M059J (cell line): Measurements from ENCODE around the gene KIF4A. TPM values are rescaled to one million over a fixed set of nuclear protein-coding genes. Genes with fewer than 3 reads are reported as not detected.
"Not testable (repeated sequence)": the region's sequence is repeated elsewhere in the genome, so short reads cannot be mapped to it uniquely, and the experiment has no call there.

Experiments used
- DNase-seq: peaks from one replicate; pipeline ENCODE4 v3.0.0-alpha.2; 2012; ENCODE audit warnings: low read depth
- total RNA-seq: library from RNA; depleted of rRNA; stranded (reverse); fragments of >200 nt; shearing (Covaris generic); gene quantifications from 2 replicates; pipeline ENCODE4 v1.2.3, GENCODE V29; 2014; rRNA removed

KIF4A gene
- total RNA-seq: 42.8 and 89.1 TPM in 2 replicates

DNA sequence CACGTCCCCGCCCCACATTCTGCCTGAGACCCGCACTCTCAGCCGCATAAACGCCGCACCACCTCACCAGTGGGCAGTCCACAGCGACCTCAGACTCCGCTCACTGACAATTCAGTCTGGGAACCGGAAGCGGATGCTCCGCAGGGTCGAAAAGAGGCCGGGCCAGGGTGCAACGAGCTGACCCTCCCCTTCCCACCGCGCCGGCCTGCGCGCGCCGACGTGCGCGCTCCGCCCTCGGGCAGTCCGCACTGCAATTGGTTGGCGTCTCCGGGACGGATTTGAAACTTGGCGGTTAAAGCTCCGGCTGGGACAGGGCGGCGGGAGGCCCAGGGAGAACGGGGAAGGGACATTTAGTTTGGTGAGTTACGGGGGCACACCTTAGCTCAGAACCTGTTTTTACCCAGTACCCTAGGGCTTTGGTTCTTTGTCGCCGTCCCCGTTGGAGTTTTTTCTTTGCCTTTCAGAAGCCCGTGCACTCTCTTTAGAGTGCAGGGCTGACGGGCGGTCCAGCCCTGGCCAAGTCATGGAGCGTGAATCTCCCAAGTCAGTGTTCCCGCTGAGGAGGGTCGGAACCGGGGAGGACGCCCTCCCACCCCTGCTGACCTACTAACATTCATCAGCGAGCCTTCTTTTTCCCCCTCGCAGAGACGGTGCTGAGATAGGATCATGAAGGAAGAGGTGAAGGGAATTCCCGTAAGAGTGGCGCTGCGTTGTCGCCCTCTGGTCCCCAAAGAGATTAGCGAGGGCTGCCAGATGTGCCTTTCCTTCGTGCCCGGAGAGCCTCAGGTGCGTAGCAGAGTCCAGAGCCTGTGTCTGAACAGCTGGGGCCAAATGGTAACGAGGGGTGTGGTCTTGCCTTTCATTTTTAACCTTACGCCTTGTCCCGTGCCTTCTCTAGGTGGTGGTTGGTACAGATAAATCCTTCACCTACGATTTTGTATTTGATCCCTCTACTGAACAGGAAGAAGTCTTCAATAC lies at the start of gene KIF4A, which contains the start of gene PDZD11:
TSS of gene KIF4A (plus strand) at position 312 of the 978 bp plus-strand sequence. CDS start at position 667, 355 bp downstream.
TSS of gene PDZD11 (minus strand) at position 135 of the 978 bp plus-strand sequence. CDS start 586 bp downstream, outside the sequence.
- DNase-seq: peak; percentile 92

DNA sequence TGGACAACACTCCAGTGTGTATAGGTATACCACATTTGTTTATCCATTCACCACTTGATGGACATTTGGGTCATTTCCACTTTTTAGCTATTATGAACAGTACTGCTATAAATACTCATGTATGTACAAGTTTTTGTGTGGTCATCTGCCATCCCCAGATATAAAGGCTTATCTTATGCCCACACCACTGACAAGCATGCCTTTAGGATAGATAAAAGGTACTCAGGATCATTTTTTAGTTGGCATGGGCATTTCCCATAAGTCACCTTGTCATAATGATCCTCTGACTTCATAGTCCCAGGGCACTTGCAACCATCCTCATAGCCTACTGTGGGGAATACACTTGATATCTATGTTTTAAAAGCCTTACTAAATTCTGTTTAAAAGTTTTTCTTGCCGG lies 49.2 kb upstream of the KIF4A start:
- DNase-seq: no peak

GRCh38 chrX:70241501-70241900 lies 48.4 kb upstream of the KIF4A start:
- no peak for DNase-seq

GRCh38 chrX:70243601-70244000 lies 46.3 kb upstream of the KIF4A start:
- peak; percentile 48 for DNase-seq

- DNase-seq: no peak
Observed at GRCh38 chrX:70244881-70245280, 45.0 kb upstream of the KIF4A start.

GRCh38 chrX:70247252-70247651 lies 42.7 kb upstream of the KIF4A start:
- DNase-seq: no peak

- no peak for DNase-seq
Observed at GRCh38 chrX:70252491-70252890, 37.4 kb upstream of the KIF4A start.

DNA sequence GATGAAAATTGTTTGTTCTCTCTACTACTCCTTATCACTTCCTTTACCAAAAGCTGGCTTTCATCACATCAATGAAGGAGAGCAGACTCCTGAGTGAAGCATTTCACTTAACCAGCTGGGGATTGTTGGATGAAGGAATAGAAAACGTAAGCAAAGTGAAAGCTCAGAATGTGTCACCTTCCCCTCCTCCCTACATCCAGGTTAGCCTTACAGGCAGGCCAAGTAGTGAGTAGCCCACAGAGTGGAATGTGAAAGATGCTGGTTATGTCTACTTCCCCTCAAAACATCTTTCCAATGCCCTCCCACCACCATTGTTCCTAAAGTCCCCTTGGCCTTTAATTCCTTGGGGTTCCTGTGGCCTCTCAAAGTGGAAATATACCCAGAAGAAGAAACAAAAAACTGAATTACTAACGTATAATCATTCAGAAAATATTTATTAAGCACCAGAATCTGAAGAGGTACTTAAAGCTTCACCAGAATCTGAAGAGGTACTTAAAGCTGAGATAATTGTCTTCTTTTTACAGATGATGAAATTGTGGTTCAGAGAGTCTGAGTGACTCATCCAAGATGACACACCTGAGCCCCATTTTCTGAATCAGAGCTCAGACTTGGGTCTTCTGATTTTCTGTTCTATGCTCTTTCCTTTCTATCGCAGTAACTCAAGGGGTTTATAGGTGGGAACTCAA lies 36.4 kb upstream of the KIF4A start:
- peak; percentile 70 for DNase-seq

- peak; percentile 70 for DNase-seq
Observed at GRCh38 chrX:70254063-70254400, 35.9 kb upstream of the KIF4A start.

DNA sequence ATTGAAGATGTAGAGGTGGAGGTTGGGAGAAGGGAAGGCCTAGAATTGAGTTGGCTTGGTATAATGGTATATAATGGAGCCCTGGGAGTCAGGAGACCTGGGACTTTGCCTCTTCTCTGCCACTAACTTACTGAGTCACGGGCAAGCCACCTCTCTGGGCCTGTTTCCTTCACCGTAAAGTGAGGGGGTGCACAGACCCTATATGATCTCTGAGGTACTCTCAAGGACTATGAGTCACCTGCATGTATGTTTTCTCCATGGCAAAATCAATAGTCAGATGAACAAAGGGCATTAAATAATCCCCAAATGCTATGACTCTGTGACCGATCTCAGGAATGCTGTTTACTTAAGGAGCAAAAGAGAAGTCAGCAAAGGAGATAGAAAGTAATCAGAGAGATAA lies 35.0 kb upstream of the KIF4A start:
- no peak for DNase-seq

DNA sequence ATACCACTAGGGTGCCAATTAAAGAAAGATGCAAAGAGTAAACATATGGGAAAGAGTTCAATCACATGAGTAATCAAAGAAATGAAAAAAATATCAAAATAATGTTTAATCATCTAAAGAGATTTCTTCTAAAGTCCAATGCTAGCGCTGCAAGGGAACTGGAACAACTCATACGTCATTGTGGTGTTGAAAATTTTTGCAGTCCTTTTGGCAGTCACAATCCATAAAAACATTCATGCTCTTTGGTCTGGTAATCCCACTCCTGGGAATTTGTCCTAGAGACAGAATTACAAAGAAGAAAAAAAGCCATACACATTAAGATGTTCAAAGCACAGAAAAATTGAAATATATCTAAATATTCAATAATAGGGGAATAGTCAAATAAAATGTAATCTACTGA lies 34.5 kb upstream of the KIF4A start:
- DNase-seq: no peak

DNA sequence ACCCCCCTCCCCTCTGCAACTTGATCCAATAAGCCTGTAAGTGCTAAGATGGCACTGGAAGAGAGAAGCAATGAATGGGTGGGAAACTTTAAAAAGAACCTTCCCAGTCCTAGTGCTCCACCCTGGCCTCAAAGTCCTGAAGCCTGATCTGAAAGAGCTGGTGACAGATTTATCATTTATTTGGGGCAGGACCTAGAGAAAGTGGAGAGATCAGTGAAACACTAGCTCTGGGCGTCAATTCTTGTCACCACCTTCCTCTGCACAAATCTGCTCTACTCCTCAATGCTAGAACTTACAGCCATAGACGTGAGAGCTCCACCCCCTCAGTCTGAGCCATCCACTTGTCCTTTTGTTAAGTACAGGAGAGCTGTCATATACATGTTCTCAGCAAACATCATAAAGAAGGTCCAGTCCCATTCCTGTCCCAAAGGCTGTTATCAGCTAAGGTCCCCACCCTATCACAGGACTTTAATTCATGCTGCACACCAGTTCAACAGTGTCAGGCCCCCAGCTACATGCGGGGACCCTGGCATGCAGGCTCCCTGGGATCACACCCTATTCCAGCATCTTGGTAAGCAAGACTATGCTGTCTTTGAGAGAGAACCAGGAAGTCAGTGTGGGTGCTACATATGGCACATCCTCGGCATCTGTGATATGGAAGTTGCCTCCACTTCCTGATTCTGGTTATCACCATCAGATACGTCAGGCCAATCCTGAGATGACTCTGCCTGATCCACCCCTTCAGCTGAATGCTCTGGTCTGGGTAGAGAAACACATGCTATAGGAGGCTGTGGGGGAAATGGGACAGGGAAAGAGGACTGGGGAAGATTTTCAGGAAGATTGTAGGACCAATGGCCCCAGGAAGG lies 32.2 kb upstream of the KIF4A start:
- DNase-seq: no peak

- DNase-seq: no peak
Observed at GRCh38 chrX:70260104-70260503, 29.8 kb upstream of the KIF4A start, which contains the start of gene P2RY4. P2RY4 (minus strand) TSS chrX:70260204; CDS start chrX:70259624, 580 bp downstream.

DNA sequence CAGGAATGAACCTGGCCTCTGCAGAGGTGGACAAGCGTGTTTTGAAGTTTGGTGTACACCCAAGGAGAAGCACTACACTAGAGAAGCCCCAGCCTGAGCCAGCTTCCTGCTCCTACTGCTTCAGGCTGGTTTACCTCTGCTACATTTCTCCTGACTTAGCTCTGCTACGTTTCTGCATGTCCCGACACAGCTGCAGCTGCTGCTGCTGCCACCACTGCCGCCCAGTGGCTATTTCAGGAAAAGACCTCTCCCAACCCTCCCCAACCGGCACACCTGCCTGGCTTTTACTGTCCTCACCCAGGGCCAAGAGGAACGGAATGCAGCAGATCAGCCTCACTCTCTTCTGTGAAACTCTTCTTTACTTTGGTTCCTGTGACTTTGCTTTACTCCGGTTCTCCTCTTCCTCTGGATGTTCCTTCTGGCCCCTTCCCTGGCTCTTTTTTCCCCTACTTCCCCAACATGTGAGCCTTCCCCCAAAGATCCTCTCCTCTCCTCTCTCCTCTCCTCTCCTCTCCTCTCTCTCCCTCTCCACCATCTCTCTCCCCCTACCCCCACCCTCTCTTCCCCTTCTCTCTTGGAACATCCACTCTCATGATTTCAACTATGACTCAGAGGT lies 26.8 kb upstream of the KIF4A start:
- DNase-seq: peak; percentile 51

- no peak for DNase-seq
Observed at GRCh38 chrX:70264784-70265183, 25.1 kb upstream of the KIF4A start.

- DNase-seq: no peak
Observed at GRCh38 chrX:70268034-70268433, 21.9 kb upstream of the KIF4A start, which contains the start of gene ARR3. ARR3 (plus strand) TSS chrX:70268334; CDS start chrX:70269386, 1,052 bp downstream.

- DNase-seq: not testable (repeated sequence)
Observed at GRCh38 chrX:70274029-70274428, 15.9 kb upstream of the KIF4A start.

DNA sequence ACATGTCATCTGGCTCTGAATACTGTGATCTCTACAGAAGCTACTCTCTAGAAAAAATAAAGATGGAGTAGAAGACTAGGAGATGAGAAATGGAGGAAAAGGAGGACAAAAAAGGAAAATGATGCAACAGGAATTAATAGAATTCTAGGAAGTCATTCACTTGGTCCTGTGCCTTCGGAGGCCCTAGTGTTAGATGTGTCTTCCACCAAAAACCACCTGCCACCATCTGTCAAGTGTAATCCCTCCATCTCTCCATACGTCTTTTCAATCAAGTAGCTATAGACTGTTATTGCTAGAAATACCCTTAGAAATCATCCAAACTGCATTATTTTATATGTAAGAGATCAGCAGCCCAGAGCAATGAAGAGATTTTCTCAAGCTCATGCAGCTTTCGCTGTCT lies 10.8 kb upstream of the KIF4A start:
- DNase-seq: no peak

- no peak for DNase-seq
Observed at GRCh38 chrX:70280573-70280972, 9.3 kb upstream of the KIF4A start.

- DNase-seq: no peak
Observed at GRCh38 chrX:70281951-70282350, 8.0 kb upstream of the KIF4A start, which contains the start of gene RAB41. RAB41 (plus strand) TSS chrX:70282172; CDS start chrX:70282218, 46 bp downstream.
